Ovary (tissue), 9 donors: Measurements from ENCODE around the gene PRRT4. TPM values are rescaled to one million over a fixed set of nuclear protein-coding genes. Genes with fewer than 3 reads are reported as not detected.

Experiments used
- DNase-seq, 5 donors: peaks; one replicate each; pipeline ENCODE4 v3.0.0-alpha.2; 2019 to 2020
- H3K27ac ChIP-seq, 2 donors: fragments of 200-600 bp; one replicate each; pipeline versions ENCODE4 v1.5.1 to v1.8.0; 2019 to 2022
- H3K27me3 ChIP-seq: fragments of 200-600 bp; one replicate; pipeline ENCODE4 v1.8.0; 2022
- H3K36me3 ChIP-seq: fragments of 200-600 bp; sonication (generic); one replicate; pipeline ENCODE4 v1.5.1; 2019
- H3K4me1 ChIP-seq: one replicate; pipeline ENCODE4 v1.8.1; 2013; ENCODE audit warnings: mild to moderate bottlenecking, moderate library complexity; ENCODE audit not compliant: insufficient read depth
- H3K4me3 ChIP-seq: fragments of 200-600 bp; sonication (generic); one replicate; pipeline ENCODE4 v1.5.1; 2017
- H3K9me3 ChIP-seq, 2 donors: fragments of 200-600 bp in 1 of 2; sonication (generic) in 1 of 2; one replicate each; pipeline versions ENCODE4 v1.5.1 to v1.8.1; 2013 to 2019; ENCODE audit warnings: mild to moderate bottlenecking in 1 of 2, moderate library complexity in 1 of 2
- EP300 ChIP-seq: sonication (generic); formaldehyde crosslinking; IDR thresholded peaks from one replicate; pipeline ENCODE4 v1.6.1; 2017; ENCODE audit warnings: antibody characterized with exemption
- POLR2A ChIP-seq: fragments of 450-650 bp; IDR thresholded peaks from one replicate; pipeline ENCODE4 v1.6.1; 2017; ENCODE audit warnings: antibody characterized with exemption, mild to moderate bottlenecking, moderate library complexity
- WGBS, 3 donors: extraction: QIAGEN DNeasy Blood & Tissue Kit in 1 of 3; methylation state at CpG; one replicate each; pipeline versions ENCODE4 v1.1.5 to v1.1.7; 2013 to 2017; 5-methylcytosine and 5-hydroxymethylcytosine counted together
- intact Hi-C, 4 donors: fragments of 100-400 bp; cut with DNase I; formaldehyde crosslinking; loops; one replicate each; pipeline versions ENCODE4 v1.11.0 to v1.15.1; 2022 to 2023
- polyA plus RNA-seq, 2 donors: library from polyadenylated mRNA; stranded (reverse); fragments of 200-250 nt in 1 of 2; fragments of 350-450 nt in 1 of 2; fragmentation: Illumina TruSeq in 1 of 2; extraction: RNeasy Lipid Tissue Mini Kit (QIAGEN cat#74804) in 1 of 2; gene quantifications; one replicate each; pipeline ENCODE4 v1.2.3, GENCODE V29; 2013 to 2014
- total RNA-seq, 7 donors: library from RNA; depleted of rRNA in 2 of 7; stranded (reverse); fragments of >200 nt in 2 of 7; fragmentation: NEBNext Ultra II Directional in 3 of 7; extraction: Animal tissue kit (Norgen Biotek cat#: 25700) in 3 of 7; gene quantifications; one replicate each; pipeline versions ENCODE4 v1.1.0 to v1.2.4, GENCODE V29; 2016 to 2023
- TF ChIP-seq, protein P1 (sequence below), 3 donors: fragments of 450-650 bp in 2 of 3; fragments of 200-600 bp in 1 of 3; IDR thresholded peaks; one replicate each; pipeline versions ENCODE4 v1.5.1 to v1.8.0; 2016 to 2022; ENCODE audit warnings: antibody characterized with exemption in 3 of 3, mild to moderate bottlenecking in 1 of 3
- donor health status: DM: no; HTN: no; CAD: no; lungs with moderate emphysema.
- donor health status: DM: no; HTN: no; CAD: no.
- donor health status: Bipolar disorder and iron deficiency.
- donor health status: DM: yes; HTN: yes; CAD: no.
- donor health status: DM: no; HTN: no; CAD: no.
- donor health status: DM: yes; HTN: yes; CAD: no.

The PRRT4 gene
- total and polyA plus RNA-seq, 9 donors = 0.11 to 1.2 (median 0.74) TPM

DNA sequence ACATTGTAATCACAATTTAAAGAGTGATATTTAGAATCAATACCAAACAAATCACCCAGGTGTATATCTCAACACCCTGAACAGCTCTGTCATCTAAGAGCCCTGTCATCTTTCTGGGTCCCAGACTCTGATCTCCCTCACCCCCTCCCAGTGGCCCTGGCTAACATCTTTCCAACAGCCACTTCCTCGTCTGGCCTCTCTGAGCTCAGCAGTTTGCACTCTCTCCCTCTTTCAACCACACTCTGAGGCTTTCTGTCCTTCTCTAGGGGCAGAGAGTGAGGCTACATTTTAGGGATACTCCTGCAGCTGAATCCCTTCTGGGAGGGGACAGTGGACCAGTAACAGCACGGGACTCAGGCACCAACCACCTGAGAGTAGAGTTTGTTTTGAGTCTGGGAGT lies 17.1 kb upstream of the PRRT4 start:
- no peak overlapping the region for H3K27ac ChIP-seq
- no peaks in the 10 kb centered on the region for H3K27me3 ChIP-seq
- no peak overlapping the region for H3K4me3 ChIP-seq
- TF ChIP-seq, protein P1, sequence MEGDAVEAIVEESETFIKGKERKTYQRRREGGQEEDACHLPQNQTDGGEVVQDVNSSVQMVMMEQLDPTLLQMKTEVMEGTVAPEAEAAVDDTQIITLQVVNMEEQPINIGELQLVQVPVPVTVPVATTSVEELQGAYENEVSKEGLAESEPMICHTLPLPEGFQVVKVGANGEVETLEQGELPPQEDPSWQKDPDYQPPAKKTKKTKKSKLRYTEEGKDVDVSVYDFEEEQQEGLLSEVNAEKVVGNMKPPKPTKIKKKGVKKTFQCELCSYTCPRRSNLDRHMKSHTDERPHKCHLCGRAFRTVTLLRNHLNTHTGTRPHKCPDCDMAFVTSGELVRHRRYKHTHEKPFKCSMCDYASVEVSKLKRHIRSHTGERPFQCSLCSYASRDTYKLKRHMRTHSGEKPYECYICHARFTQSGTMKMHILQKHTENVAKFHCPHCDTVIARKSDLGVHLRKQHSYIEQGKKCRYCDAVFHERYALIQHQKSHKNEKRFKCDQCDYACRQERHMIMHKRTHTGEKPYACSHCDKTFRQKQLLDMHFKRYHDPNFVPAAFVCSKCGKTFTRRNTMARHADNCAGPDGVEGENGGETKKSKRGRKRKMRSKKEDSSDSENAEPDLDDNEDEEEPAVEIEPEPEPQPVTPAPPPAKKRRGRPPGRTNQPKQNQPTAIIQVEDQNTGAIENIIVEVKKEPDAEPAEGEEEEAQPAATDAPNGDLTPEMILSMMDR (IDR thresholded peaks at IDR 0.05) = no peak
- 53 to 65% (median 54%) methylated on average over 2 of the region's 2 CpGs for WGBS, 3 donors
- no peaks in the 10 kb centered on the region for H3K9me3 ChIP-seq
- no peaks in the 10 kb centered on the region for H3K36me3 ChIP-seq
- DNase-seq = no peak
- H3K4me1 ChIP-seq = no peaks in the 10 kb centered on the region
- intact Hi-C loops = no loop called here

DNA sequence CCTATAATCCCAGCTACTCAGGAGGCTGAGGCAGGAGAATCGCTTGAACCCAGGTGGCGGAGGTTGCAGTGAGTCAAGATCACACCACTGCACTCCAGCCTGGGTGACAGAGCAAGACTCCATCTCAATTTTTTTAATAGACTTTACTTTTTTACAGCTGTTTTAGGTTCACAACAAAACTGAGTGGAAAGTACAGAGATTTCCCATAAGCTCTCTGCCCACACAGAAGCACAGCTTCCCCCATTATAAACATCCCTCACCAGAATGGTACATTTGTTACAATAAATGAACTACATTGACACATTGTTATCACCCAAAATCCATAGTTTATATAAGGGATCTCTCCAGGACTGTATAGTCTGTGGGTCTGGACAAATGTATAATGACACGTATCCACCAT lies 14.6 kb upstream of the PRRT4 start:
- intact Hi-C loops = no loop called here
- Histone ChIP-seq H3K36me3 (no peaks in the 10 kb centered on the region), H3K9me3 (no peaks in the 10 kb centered on the region), H3K27ac (no peak overlapping the region), H3K27me3 (no peaks in the 10 kb centered on the region), H3K4me1 (no peaks in the 10 kb centered on the region), H3K4me3 (no peak overlapping the region)
- WGBS, 3 donors = 92 to 94% (median 93%) methylated on average over 3 of the region's 3 CpGs
- DNase-seq = no peak
- TF ChIP-seq, protein P1 (IDR thresholded peaks at IDR 0.05) = no peak
- TF ChIP-seq POLR2A = no peak
- no peak for TF ChIP-seq EP300

DNA sequence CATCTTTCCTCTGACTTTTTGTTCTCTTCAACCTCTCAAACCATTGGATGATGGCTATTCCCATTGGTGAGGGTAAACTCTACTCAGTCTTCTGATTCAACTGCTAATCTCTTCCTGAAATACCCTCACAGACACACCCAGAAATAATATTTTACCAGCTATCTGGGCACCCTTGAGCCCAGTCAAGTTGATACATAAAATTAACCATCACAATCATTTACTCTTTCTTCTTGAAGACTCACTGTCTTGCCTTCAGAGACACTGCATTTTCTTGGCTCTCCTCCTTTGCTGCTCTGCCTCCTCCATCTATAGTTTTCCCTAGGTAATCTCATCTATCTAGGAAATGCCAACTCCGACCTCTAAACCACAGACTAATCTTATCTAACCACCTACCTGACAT lies 12.6 kb upstream of the PRRT4 start:
- no peaks in the 10 kb centered on the region for H3K36me3 ChIP-seq
- no peaks in the 10 kb centered on the region for H3K9me3 ChIP-seq
- no peaks in the 10 kb centered on the region for H3K27me3 ChIP-seq
- WGBS, 3 donors = 59 to 69% (median 64%) methylated on average over 1 of the region's 1 CpG
- DNase-seq = no peak
- no peak overlapping the region for H3K27ac ChIP-seq
- H3K4me3 ChIP-seq = no peak overlapping the region
- intact Hi-C loops = no loop called here
- TF ChIP-seq EP300 (no peak), POLR2A (no peak)
- TF ChIP-seq, protein P1 (IDR thresholded peaks at IDR 0.05) = no peak
- no peaks in the 10 kb centered on the region for H3K4me1 ChIP-seq

DNA sequence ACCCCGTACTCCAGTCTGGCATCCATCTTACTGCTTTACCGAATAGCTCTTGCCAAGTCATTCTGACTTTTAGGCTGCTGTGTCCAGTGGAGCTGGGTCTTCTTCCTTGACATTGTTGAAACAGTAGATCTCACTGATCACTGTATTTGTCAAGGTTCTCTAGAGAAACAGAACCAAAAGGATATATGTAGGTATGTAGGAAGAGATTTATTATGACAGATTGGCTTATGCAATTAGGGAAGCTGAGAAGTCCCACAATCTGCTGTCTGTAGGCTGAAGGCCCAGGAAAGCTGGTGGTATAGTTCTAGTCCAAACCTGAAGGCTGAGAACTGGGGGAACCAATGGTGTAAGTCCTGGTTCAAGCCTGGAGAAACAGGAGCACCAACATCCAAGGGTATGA lies 12.1 kb upstream of the PRRT4 start:
- no peak for TF ChIP-seq EP300
- TF ChIP-seq POLR2A = no peak
- TF ChIP-seq, protein P1 (IDR thresholded peaks at IDR 0.05) = no peak
- no peak overlapping the region for H3K27ac ChIP-seq
- no peak overlapping the region for H3K4me3 ChIP-seq
- H3K9me3 ChIP-seq = no peaks in the 10 kb centered on the region
- no peaks in the 10 kb centered on the region for H3K27me3 ChIP-seq
- H3K4me1 ChIP-seq = no peaks in the 10 kb centered on the region
- 62 to 69% (median 65%) methylated on average over 2 of the region's 2 CpGs for WGBS, 3 donors
- intact Hi-C loops = no loop called here
- no peak for DNase-seq
- no peaks in the 10 kb centered on the region for H3K36me3 ChIP-seq

DNA sequence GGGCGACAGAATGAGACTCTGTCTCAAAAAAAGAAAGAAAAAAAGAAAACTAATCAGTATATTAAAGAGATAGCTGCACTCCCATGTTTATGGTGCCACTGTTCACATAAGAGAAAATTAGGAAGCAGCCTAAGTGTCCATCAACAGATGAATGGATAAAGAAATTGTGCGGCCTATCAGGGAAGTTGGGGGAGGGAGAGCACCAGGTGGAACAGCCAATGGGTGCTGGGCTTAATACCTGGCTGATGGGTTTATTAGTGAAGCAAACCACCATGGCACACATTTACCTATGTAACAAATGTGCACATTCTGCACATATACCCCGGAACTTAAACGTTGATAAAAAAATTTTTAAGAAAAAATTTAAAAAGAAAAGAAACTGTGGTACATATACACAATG lies 9.0 kb upstream of the PRRT4 start:
- TF ChIP-seq EP300 (no peak), POLR2A (no peak)
- TF ChIP-seq, protein P1 (IDR thresholded peaks at IDR 0.05) = no peak

More for the DNA sequence above, 9.0 kb upstream of the PRRT4 start:
- Histone ChIP-seq H3K9me3 (no peaks in the 10 kb centered on the region), H3K4me1 (peaks cover 2% of the 10 kb centered on the region), H3K27me3 (no peaks in the 10 kb centered on the region), H3K4me3 (no peak overlapping the region), H3K36me3 (no peaks in the 10 kb centered on the region), H3K27ac (no peak overlapping the region)
- 86 to 96% (median 92%) methylated on average over 4 of the region's 4 CpGs for WGBS, 3 donors
- no peak for DNase-seq
- intact Hi-C loops = no loop called here
